Osteoblast (primary cell): ENCODE results near the gene CDH4. TPM values are rescaled to one million over a fixed set of nuclear protein-coding genes. Genes with fewer than 3 reads are reported as not detected.

Experiments
- DNase-seq: peaks from one replicate; pipeline ENCODE4 v3.0.0; 2011; ENCODE audit warnings: low spot score, mixed read lengths; ENCODE audit not compliant: insufficient read length; ENCODE audit errors: missing footprints
- H2AFZ ChIP-seq: 2 replicates; pipeline ENCODE4 v1.6.0; 2011; ENCODE audit warnings: mild to moderate bottlenecking, low read length
- H3K27ac ChIP-seq: 2 replicates; pipeline ENCODE4 v1.5.1; 2011; ENCODE audit warnings: mild to moderate bottlenecking, low read depth, low read length, moderate library complexity
- H3K27me3 ChIP-seq: 2 replicates; pipeline ENCODE4 v1.6.0; 2012; ENCODE audit warnings: mild to moderate bottlenecking, control low read depth, inconsistent platforms, low read length, moderate library complexity; ENCODE audit not compliant: insufficient read depth
- H3K36me3 ChIP-seq: 2 replicates; pipeline ENCODE4 v1.5.1; 2011; ENCODE audit warnings: mild to moderate bottlenecking, low read length, control low read depth, moderate library complexity; ENCODE audit not compliant: insufficient read depth
- H3K4me1 ChIP-seq: 2 replicates; pipeline ENCODE4 v1.5.1; 2011; ENCODE audit warnings: mild to moderate bottlenecking, low read length, control low read depth, moderate library complexity; ENCODE audit not compliant: insufficient read depth
- H3K4me2 ChIP-seq: 2 replicates; pipeline ENCODE4 v1.6.0; 2011; ENCODE audit warnings: mild to moderate bottlenecking, low read length; ENCODE audit not compliant: insufficient read depth
- H3K4me3 ChIP-seq: fragments of 200-600 bp; sonication (generic); 3 replicates; pipeline ENCODE4 v1.5.1; 2012; ENCODE audit warnings: mild to moderate bottlenecking, low read length, inconsistent platforms; ENCODE audit not compliant: insufficient read depth
- H3K79me2 ChIP-seq: 2 replicates; pipeline ENCODE4 v1.6.0; 2012; ENCODE audit warnings: mild to moderate bottlenecking, low read length, control low read depth, inconsistent platforms; ENCODE audit not compliant: insufficient read depth
- H3K9me3 ChIP-seq: 2 replicates; pipeline ENCODE4 v1.5.1; 2011; ENCODE audit warnings: low read depth, low read length, control low read depth
- H4K20me1 ChIP-seq: 2 replicates; pipeline ENCODE4 v1.6.0; 2012; ENCODE audit warnings: mild to moderate bottlenecking, low read length, control low read depth; ENCODE audit not compliant: insufficient read depth
- CTCF ChIP-seq: IDR thresholded peaks from 2 replicates; pipeline ENCODE4 v1.5.1; 2011; ENCODE audit warnings: mild to moderate bottlenecking, low read depth, low read length, moderate library complexity; ENCODE audit errors: extremely low read depth
- total RNA-seq: library from RNA; depleted of rRNA; stranded (reverse); fragments of >200 nt; gene quantifications from 2 replicates; pipeline ENCODE4 v1.2.3, GENCODE V29; 2012

Gene CDH4
- total RNA-seq, 1 donor, result 1.1 TPM

GRCh38 chr20:61708891-61709290 is 456.8 kb downstream of the CDH4 start:
- Histone ChIP-seq H3K27me3 (no peaks in the 10 kb centered on the region), H3K9me3 (no peaks in the 10 kb centered on the region), H4K20me1 (no peaks in the 10 kb centered on the region), H3K4me3 (no peak overlapping the region), H3K4me1 (no peaks in the 10 kb centered on the region), H3K4me2 (no peak overlapping the region), H2AFZ (no peak overlapping the region), H3K27ac (no peak overlapping the region), H3K79me2 (no peaks in the 10 kb centered on the region), H3K36me3 (no peaks in the 10 kb centered on the region)
- DNase-seq, result no peak
- TF ChIP-seq CTCF, result no peak

GRCh38 chr20:61710108-61710507 is 458.0 kb downstream of the CDH4 start:
- Histone ChIP-seq H3K79me2 (no peaks in the 10 kb centered on the region), H3K4me1 (no peaks in the 10 kb centered on the region), H3K27ac (no peak overlapping the region), H3K27me3 (no peaks in the 10 kb centered on the region), H2AFZ (no peak overlapping the region), H3K36me3 (no peaks in the 10 kb centered on the region), H4K20me1 (no peaks in the 10 kb centered on the region), H3K4me2 (no peak overlapping the region), H3K9me3 (no peaks in the 10 kb centered on the region), H3K4me3 (no peak overlapping the region)
- TF ChIP-seq CTCF, result no peak
- DNase-seq, result no peak

GRCh38 chr20:61712688-61713087 is 460.6 kb downstream of the CDH4 start:
- Histone ChIP-seq H3K27me3 (no peaks in the 10 kb centered on the region), H3K79me2 (no peaks in the 10 kb centered on the region), H3K4me3 (no peak overlapping the region), H3K36me3 (no peaks in the 10 kb centered on the region), H3K4me1 (no peaks in the 10 kb centered on the region), H3K27ac (no peak overlapping the region), H2AFZ (no peak overlapping the region), H3K4me2 (no peak overlapping the region), H3K9me3 (no peaks in the 10 kb centered on the region), H4K20me1 (no peaks in the 10 kb centered on the region)
- DNase-seq, result no peak
- no peak for TF ChIP-seq CTCF

- DNase-seq, result no peak
- Histone ChIP-seq H3K4me3 (no peak overlapping the region), H3K79me2 (no peaks in the 10 kb centered on the region), H3K9me3 (no peaks in the 10 kb centered on the region), H3K27ac (no peak overlapping the region), H3K36me3 (no peaks in the 10 kb centered on the region), H4K20me1 (no peaks in the 10 kb centered on the region), H2AFZ (no peak overlapping the region), H3K4me1 (no peaks in the 10 kb centered on the region), H3K4me2 (no peak overlapping the region), H3K27me3 (no peaks in the 10 kb centered on the region)
- no peak for TF ChIP-seq CTCF
Measured at GRCh38 chr20:61718361-61719005, 466.4 kb downstream of the CDH4 start.
